ENCODE measurements around the gene BMP3. TPM values are rescaled to one million over a fixed set of nuclear protein-coding genes. Genes with fewer than 3 reads are reported as not detected.

BMP3 gene
- total and polyA plus RNA-seq, 2 of the 13 experiments (the other 11 are each of a cell fraction or from before 2014, with no cell fraction given) = not detected

GRCh38 chr4:81052119-81053068, 21.9 kb downstream of the BMP3 start:
- no peak overlapping the region for H2AFZ ChIP-seq (ENCODE audit: low read length)
- H3K4me3 ChIP-seq (replicated peaks in 1 of 3; ENCODE audit: insufficient read depth in 1 of 3, low read depth in 2 of 3, low read length in 3 of 3) = no peak overlapping the region
- no peaks in the 10 kb centered on the region for H3K9me3 ChIP-seq (ENCODE audit: low read length)
- H3K36me3 ChIP-seq (replicated peaks in 1 of 2; ENCODE audit: control insufficient read depth in 1 of 2, insufficient read depth in 2 of 2, low read length in 2 of 2) = no peaks in the 10 kb centered on the region
- no peaks in the 10 kb centered on the region; a peak in 1 of 5 replicates for H3K27me3 ChIP-seq (ENCODE audit: control insufficient read depth in 1 of 2, insufficient read depth in 2 of 2, low read length in 2 of 2)
- intact Hi-C loops (cut with micrococcal nuclease; ENCODE audit: unreplicated experiment) = loop anchor here (1.0 kb wide), 2 partner anchors 686 to 690 kb away; no protein-coding TSS in a partner anchor
- WGBS (ENCODE audit: low lambda C conversion rate) = 9% methylated on average over 7 of the region's 7 CpGs
- H4K20me1 ChIP-seq (ENCODE audit: insufficient read depth, low read length) = no peaks in the 10 kb centered on the region
- H3K27ac ChIP-seq (ENCODE audit: extremely low read length, insufficient read depth, low read length) = no peak overlapping the region
- peak; percentile 51 for DNase-seq (ENCODE audit: low spot score)
- no TSS peak for BruUV-seq (replicated peaks)
- CTCF ChIA-PET (ENCODE audit: low intra/inter-chr PET ratio, low total read pairs) = interaction anchor here (1.6 to 1.8 kb wide), 2 partner anchors 687 to 690 kb away, joined by 7 to 11 read pairs; no protein-coding TSS in a partner anchor
- H3K79me2 ChIP-seq (ENCODE audit: insufficient read depth, low read length) = no peaks in the 10 kb centered on the region
- TF ChIP-seq ZSCAN30 (CRISPR knock-in tag; IDR thresholded peaks at IDR 0.05) (no peak), SMC3 (IDR thresholded peaks at IDR 0.05; ENCODE audit: low read length) (peak; percentile 30; the same call in 1 of the 2 replicates), ZNF761 (CRISPR knock-in tag; conservative IDR thresholded peaks at IDR 0.05) (no peak), ZNF598 (CRISPR knock-in tag; IDR thresholded peaks at IDR 0.05; ENCODE audit: borderline replicate concordance) (no peak), RAD21 (CRISPR knock-in tag; IDR thresholded peaks at IDR 0.05) (peak; percentile 31; the same call in 1 of the 2 replicates), STAG1 (CRISPR knock-in tag; IDR thresholded peaks at IDR 0.05) (peak; percentile 79), HNRNPK (IDR thresholded peaks at IDR 0.05; ENCODE audit: low read depth, low read length, poor library complexity, severe bottlenecking) (no peak), AFF4 (CRISPR knock-in tag; IDR thresholded peaks at IDR 0.05) (no peak), KLF16 (CRISPR knock-in tag; IDR thresholded peaks at IDR 0.05) (no peak)
- TF ChIP-seq, protein P1, sequence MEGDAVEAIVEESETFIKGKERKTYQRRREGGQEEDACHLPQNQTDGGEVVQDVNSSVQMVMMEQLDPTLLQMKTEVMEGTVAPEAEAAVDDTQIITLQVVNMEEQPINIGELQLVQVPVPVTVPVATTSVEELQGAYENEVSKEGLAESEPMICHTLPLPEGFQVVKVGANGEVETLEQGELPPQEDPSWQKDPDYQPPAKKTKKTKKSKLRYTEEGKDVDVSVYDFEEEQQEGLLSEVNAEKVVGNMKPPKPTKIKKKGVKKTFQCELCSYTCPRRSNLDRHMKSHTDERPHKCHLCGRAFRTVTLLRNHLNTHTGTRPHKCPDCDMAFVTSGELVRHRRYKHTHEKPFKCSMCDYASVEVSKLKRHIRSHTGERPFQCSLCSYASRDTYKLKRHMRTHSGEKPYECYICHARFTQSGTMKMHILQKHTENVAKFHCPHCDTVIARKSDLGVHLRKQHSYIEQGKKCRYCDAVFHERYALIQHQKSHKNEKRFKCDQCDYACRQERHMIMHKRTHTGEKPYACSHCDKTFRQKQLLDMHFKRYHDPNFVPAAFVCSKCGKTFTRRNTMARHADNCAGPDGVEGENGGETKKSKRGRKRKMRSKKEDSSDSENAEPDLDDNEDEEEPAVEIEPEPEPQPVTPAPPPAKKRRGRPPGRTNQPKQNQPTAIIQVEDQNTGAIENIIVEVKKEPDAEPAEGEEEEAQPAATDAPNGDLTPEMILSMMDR (CRISPR knock-in tag; IDR thresholded peaks at IDR 0.05) = peak; percentile 72
- TF ChIP-seq, protein P2, sequence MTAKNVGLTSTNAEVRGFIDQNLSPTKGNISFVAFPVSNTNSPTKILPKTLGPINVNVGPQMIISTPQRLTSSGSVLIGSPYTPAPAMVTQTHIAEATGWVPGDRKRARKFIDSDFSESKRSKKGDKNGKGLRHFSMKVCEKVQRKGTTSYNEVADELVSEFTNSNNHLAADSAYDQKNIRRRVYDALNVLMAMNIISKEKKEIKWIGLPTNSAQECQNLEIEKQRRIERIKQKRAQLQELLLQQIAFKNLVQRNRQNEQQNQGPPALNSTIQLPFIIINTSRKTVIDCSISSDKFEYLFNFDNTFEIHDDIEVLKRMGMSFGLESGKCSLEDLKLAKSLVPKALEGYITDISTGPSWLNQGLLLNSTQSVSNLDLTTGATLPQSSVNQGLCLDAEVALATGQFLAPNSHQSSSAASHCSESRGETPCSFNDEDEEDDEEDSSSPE (CRISPR knock-in tag; IDR thresholded peaks at IDR 0.05) = no peak
- TF ChIP-seq, protein P3, sequence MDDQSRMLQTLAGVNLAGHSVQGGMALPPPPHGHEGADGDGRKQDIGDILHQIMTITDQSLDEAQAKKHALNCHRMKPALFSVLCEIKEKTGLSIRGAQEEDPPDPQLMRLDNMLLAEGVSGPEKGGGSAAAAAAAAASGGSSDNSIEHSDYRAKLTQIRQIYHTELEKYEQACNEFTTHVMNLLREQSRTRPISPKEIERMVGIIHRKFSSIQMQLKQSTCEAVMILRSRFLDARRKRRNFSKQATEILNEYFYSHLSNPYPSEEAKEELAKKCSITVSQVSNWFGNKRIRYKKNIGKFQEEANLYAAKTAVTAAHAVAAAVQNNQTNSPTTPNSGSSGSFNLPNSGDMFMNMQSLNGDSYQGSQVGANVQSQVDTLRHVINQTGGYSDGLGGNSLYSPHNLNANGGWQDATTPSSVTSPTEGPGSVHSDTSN (CRISPR knock-in tag; IDR thresholded peaks at IDR 0.05; ENCODE audit: borderline replicate concordance) = no peak
- peak; percentile 96 for ATAC-seq
- peak; percentile 61 for FAIRE-seq
- POLR2A ChIA-PET = no interaction called here
- in situ Hi-C loops (cut with HindIII; ENCODE audit: extremely low pct_ligation_motif_present, low pct_unique_long_range_greater_than_20kb) = no loop called here
- no peaks in the 10 kb centered on the region for H3K4me1 ChIP-seq (ENCODE audit: insufficient read depth, low read length)
- H3K4me2 ChIP-seq (ENCODE audit: low read depth, low read length) = no peak overlapping the region
- H3K9ac ChIP-seq (ENCODE audit: insufficient read depth, low read depth, low read length) = no peak overlapping the region

Data from HepG2 (cell line).